B cell (primary cell): ENCODE results near the gene RAB3C. TPM values are rescaled to one million over a fixed set of nuclear protein-coding genes. Genes with fewer than 3 reads are reported as not detected.

ENCODE experiments used
- ATAC-seq: fragments of 200-7000 bp; cut with Tn5 transposase; one replicate; pipeline ENCODE4 v1.10.0; 2021; ENCODE audit warnings: low read depth, mild to moderate bottlenecking, moderate number of reproducible peaks, moderate library complexity
- CTCF ChIA-PET: fragments of 350-600 bp; sonication (Branson Sonifier 250); formaldehyde crosslinking; loops from one replicate; lab custom pipeline; 2021; ENCODE audit warnings: antibody characterized with exemption, inconsistent platforms; lab: Charles Lee
- POLR2A ChIA-PET: fragments of 350-600 bp; sonication (Branson Sonifier 250); formaldehyde crosslinking; loops from one replicate; lab custom pipeline; 2021; ENCODE audit warnings: antibody characterized with exemption; lab: Charles Lee
- DNase-seq: peaks from one replicate; pipeline ENCODE4 v3.0.0; 2013
- H2AFZ ChIP-seq: 2 replicates; pipeline ENCODE4 v1.6.1; 2012; ENCODE audit warnings: mild to moderate bottlenecking, low read depth, low read length; ENCODE audit not compliant: insufficient read depth, poor library complexity, severe bottlenecking
- H3K27ac ChIP-seq, 2 donors: 1 replicate in 1 of 2; 2 replicates in 1 of 2; pipeline ENCODE4 v1.5.1; 2012 to 2013; ENCODE audit warnings: low read length in 2 of 2, mild to moderate bottlenecking in 2 of 2, moderate library complexity in 1 of 2
- H3K27me3 ChIP-seq, 4 experiments: fragments of 200-600 bp in 1 of 4; sonication (generic) in 1 of 4; replicated peaks in 1 of 4; 1 replicate in 2 of 4; 2 replicates in 2 of 4; pipeline versions ENCODE4 v1.6.1 to v1.7.0; 2013 to 2016; ENCODE audit warnings: low read length in 3 of 4, mild to moderate bottlenecking in 2 of 4, mixed read lengths in 1 of 4, moderate library complexity in 1 of 4; ENCODE audit not compliant: insufficient read depth in 4 of 4, control insufficient read depth in 3 of 4; ENCODE audit errors: control extremely low read depth in 1 of 4
- H3K36me3 ChIP-seq, 2 experiments: replicated peaks in 1 of 2; 1 replicate in 1 of 2; 2 replicates in 1 of 2; pipeline versions ENCODE4 v1.6.1 to v1.7.1; 2013; ENCODE audit warnings: low read length in 1 of 2; ENCODE audit not compliant: insufficient read depth in 2 of 2, control insufficient read depth in 1 of 2; ENCODE audit errors: control extremely low read depth in 1 of 2, extremely low read depth in 1 of 2
- H3K4me1 ChIP-seq, 2 donors: fragments of 200-600 bp in 1 of 2; sonication (generic) in 1 of 2; 1 replicate in 1 of 2; 2 replicates in 1 of 2; pipeline versions ENCODE4 v1.5.1 to v1.6.1; 2013 to 2017; ENCODE audit warnings: low read length in 2 of 2; ENCODE audit not compliant: control insufficient read depth in 2 of 2, insufficient read depth in 2 of 2
- H3K4me2 ChIP-seq: replicated peaks from 2 replicates; pipeline ENCODE3; 2012; ENCODE audit warnings: mild to moderate bottlenecking, low read depth, low read length; ENCODE audit not compliant: poor library complexity, severe bottlenecking
- H3K4me3 ChIP-seq, 5 experiments: fragments of 200-600 bp in 1 of 5; sonication (generic) in 1 of 5; 1 replicate in 3 of 5; 2 replicates in 2 of 5; pipeline versions ENCODE4 v1.5.1 to v1.7.0; 2011 to 2016; ENCODE audit warnings: low read length in 4 of 5, mild to moderate bottlenecking in 4 of 5, low read depth in 2 of 5, control low read depth in 1 of 5, moderate library complexity in 1 of 5; ENCODE audit not compliant: insufficient read depth in 1 of 5; ENCODE audit errors: control extremely low read depth in 1 of 5, extremely low read depth in 1 of 5
- H3K79me2 ChIP-seq: fragments of 200-600 bp; sonication (generic); one replicate; pipeline ENCODE4 v1.6.0; 2016; ENCODE audit warnings: low read length; ENCODE audit not compliant: control insufficient read depth, insufficient read depth
- H3K9ac ChIP-seq: fragments of 200-600 bp; sonication (generic); 2 replicates; pipeline ENCODE4 v1.6.1; 2017; ENCODE audit warnings: mild to moderate bottlenecking, low read length, moderate library complexity
- H3K9me3 ChIP-seq, 3 donors: one replicate each; pipeline versions ENCODE4 v1.6.1 to v1.7.1; 2013; ENCODE audit warnings: low read length in 2 of 3; ENCODE audit not compliant: control insufficient read depth in 2 of 3, insufficient read depth in 1 of 3; ENCODE audit errors: control extremely low read depth in 1 of 3
- H4K20me1 ChIP-seq: 2 replicates; pipeline ENCODE4 v1.6.0; 2012; ENCODE audit warnings: mild to moderate bottlenecking, low read length; ENCODE audit not compliant: insufficient read depth, control insufficient read depth, poor library complexity, severe bottlenecking
- H3K27ac Mint-ChIP-seq: one replicate; pipeline ENCODE4 v1.8.0; 2021; ENCODE audit warnings: mixed read lengths
- H3K27me3 Mint-ChIP-seq: one replicate; pipeline ENCODE4 v1.8.0; 2021; ENCODE audit warnings: mixed read lengths
- H3K4me1 Mint-ChIP-seq: one replicate; pipeline ENCODE4 v1.8.0; 2021; ENCODE audit warnings: mixed read lengths
- H3K4me3 Mint-ChIP-seq: one replicate; pipeline ENCODE4 v1.8.0; 2021; ENCODE audit warnings: mixed read lengths
- H3K9me3 Mint-ChIP-seq: one replicate; pipeline ENCODE4 v1.8.0; 2022; ENCODE audit warnings: mixed read lengths; ENCODE audit not compliant: insufficient read depth
- CTCF ChIP-seq: fragments of 200-600 bp; IDR thresholded peaks from one replicate; pipeline ENCODE4 v1.8.0; 2022; ENCODE audit warnings: antibody characterized with exemption, mild to moderate bottlenecking
- EZH2 ChIP-seq: IDR thresholded peaks from 2 replicates; pipeline ENCODE4 v1.6.1; 2012; ENCODE audit warnings: borderline replicate concordance, low read depth, mild to moderate bottlenecking, moderate library complexity, low read length; ENCODE audit not compliant: insufficient read depth, poor library complexity, severe bottlenecking
- WGBS: methylation state at CpG from one replicate; pipeline ENCODE4 v1.1.5; 2013; ENCODE audit warnings: missing lambda C conversion rate; ENCODE audit not compliant: insufficient coverage; 5-methylcytosine and 5-hydroxymethylcytosine counted together
- intact Hi-C: fragments of 100-400 bp; cut with micrococcal nuclease; formaldehyde crosslinking; loops from one replicate; pipeline ENCODE4 v1.10.0; 2022
- polyA plus RNA-seq: library from polyadenylated mRNA; depleted of rRNA; stranded (reverse); fragments of >200 nt; gene quantifications from 2 replicates; pipeline ENCODE4 v1.2.3, GENCODE V29; 2012
- total RNA-seq, 2 donors: library from RNA; stranded (reverse); fragments of 120-200 nt in 1 of 2; gene quantifications; 1 replicate in 1 of 2; 2 replicates in 1 of 2; pipeline versions ENCODE4 v1.2.3 to v1.2.4, GENCODE V29; 2013 to 2022

Gene RAB3C
- total and polyA plus RNA-seq, 2 donors (not counting 1 experiment from before 2014, with no cell fraction given) = 0.20 to 0.58 TPM

GRCh38 chr5:58767104-58767503 lies 184.2 kb downstream of the RAB3C start:
- POLR2A ChIA-PET = no interaction called here

GRCh38 chr5:58770136-58770535 lies 187.3 kb downstream of the RAB3C start:
- Histone ChIP-seq H3K27me3 (no peaks in the 10 kb centered on the region), H3K79me2 (no peaks in the 10 kb centered on the region), H3K4me3 (no peak overlapping the region), H3K9ac (no peak overlapping the region), H3K4me1 (no peaks in the 10 kb centered on the region), H2AFZ (no peak overlapping the region), H3K27ac (no peak overlapping the region), H3K9me3 (no peaks in the 10 kb centered on the region), H3K36me3 (no peaks in the 10 kb centered on the region), H3K4me2 (no peak overlapping the region), H4K20me1 (no peaks in the 10 kb centered on the region)
- no peaks in the 10 kb centered on the region for H3K9me3 Mint-ChIP-seq
- ChIA-PET POLR2A (no interaction called here), CTCF (no interaction called here)
- ATAC-seq = no peak
- intact Hi-C loops = no loop called here
- H3K4me3 Mint-ChIP-seq = no peak overlapping the region
- 100% methylated on average over 1 of the region's 3 CpGs for WGBS
- H3K27me3 Mint-ChIP-seq = no peaks in the 10 kb centered on the region
- DNase-seq = no peak
- no peaks in the 10 kb centered on the region for H3K4me1 Mint-ChIP-seq
- TF ChIP-seq EZH2 (no peak), CTCF (no peak)
- H3K27ac Mint-ChIP-seq = no peak overlapping the region

More at GRCh38 chr5:58767104-58767503, 184.2 kb downstream of the RAB3C start:
- Histone ChIP-seq H3K4me3 (no peak overlapping the region), H3K9me3 (no peaks in the 10 kb centered on the region), H3K27me3 (no peaks in the 10 kb centered on the region), H2AFZ (no peak overlapping the region), H3K4me2 (no peak overlapping the region), H3K36me3 (no peaks in the 10 kb centered on the region), H3K9ac (no peak overlapping the region), H3K27ac (no peak overlapping the region), H3K79me2 (no peaks in the 10 kb centered on the region), H3K4me1 (no peaks in the 10 kb centered on the region), H4K20me1 (no peaks in the 10 kb centered on the region)
- intact Hi-C loops = no loop called here
- TF ChIP-seq CTCF (no peak), EZH2 (no peak)
- DNase-seq = no peak
- no peaks in the 10 kb centered on the region for H3K27me3 Mint-ChIP-seq
- ATAC-seq = no peak
- no peak overlapping the region for H3K4me3 Mint-ChIP-seq
- no peak overlapping the region for H3K27ac Mint-ChIP-seq
- H3K4me1 Mint-ChIP-seq = peaks cover 8% of the 10 kb centered on the region
- no peaks in the 10 kb centered on the region for H3K9me3 Mint-ChIP-seq
- CTCF ChIA-PET = interaction anchor here (1.3 to 1.8 kb wide), 2 partner anchors 10 to 83 kb away, joined by 4 read pairs; no protein-coding TSS in a partner anchor
